Ishikawa (cell line): Measurements from ENCODE around the gene PSD.

Source experiments
- CEBPB ChIP-seq: IDR thresholded peaks from 2 replicates; pipeline ENCODE4 v1.6.1; 2012
- EGR1 ChIP-seq: IDR thresholded peaks from 2 replicates; pipeline ENCODE4 v1.6.1; 2012
- EP300 ChIP-seq: IDR thresholded peaks from 2 replicates; pipeline ENCODE4 v1.6.1; 2012; ENCODE audit warnings: borderline replicate concordance
- NFIC ChIP-seq: IDR thresholded peaks from 2 replicates; pipeline ENCODE4 v1.6.1; 2012
- RAD21 ChIP-seq: IDR thresholded peaks from 2 replicates; pipeline ENCODE4 v1.6.1; 2012; ENCODE audit warnings: low read depth
- REST ChIP-seq: IDR thresholded peaks from 2 replicates; pipeline ENCODE4 v1.6.1; 2012; ENCODE audit warnings: low read depth, mild to moderate bottlenecking
- TCF12 ChIP-seq: IDR thresholded peaks from 2 replicates; pipeline ENCODE4 v1.6.1; 2012; ENCODE audit warnings: low read depth
- USF1 ChIP-seq: IDR thresholded peaks from 2 replicates; pipeline ENCODE4 v1.6.1; 2012
- YY1 ChIP-seq: IDR thresholded peaks from 2 replicates; pipeline ENCODE4 v1.6.1; 2012; ENCODE audit warnings: low read depth
- ZBTB7A ChIP-seq: IDR thresholded peaks from 2 replicates; pipeline ENCODE4 v1.6.1; 2012; ENCODE audit warnings: low read depth

DNA sequence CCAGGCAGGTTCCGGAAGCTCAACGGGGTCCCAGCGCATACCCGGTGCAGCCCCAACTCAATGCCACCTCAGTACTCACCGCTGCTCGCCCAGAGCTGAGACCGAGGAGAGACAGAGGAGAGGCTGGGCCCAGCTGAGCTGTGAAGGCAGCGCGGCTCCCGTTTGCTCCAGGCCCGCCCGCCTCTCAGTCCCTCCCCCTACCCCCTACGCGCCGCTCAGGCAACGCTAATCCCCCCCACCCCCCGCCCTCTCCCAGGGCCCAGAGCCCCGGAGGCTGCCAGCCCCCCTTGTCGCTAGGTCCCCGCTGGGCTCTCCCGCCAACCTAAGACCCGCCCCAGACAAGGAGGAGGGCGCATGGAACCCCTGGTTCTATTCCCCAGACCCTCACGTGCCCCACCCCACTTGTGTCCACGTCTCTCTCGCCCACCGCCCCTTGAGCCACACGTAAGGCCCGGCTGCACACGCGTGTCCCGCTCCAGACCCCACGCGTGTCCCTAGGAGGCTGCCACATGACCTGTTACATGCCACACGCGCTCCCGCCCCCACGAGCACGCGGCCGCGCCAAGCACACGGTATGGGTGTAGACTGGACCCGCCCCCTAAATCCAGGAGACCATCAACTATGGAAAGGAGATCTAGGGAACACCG is at the start of gene PSD:
- TF ChIP-seq RAD21: no peak
- no peak for TF ChIP-seq ZBTB7A
- TF ChIP-seq TCF12: no peak
- 0 out of 2 replicates have a peak, but pooled peaks have one; percentile 6 for TF ChIP-seq EGR1
- no peak for TF ChIP-seq EP300
- TF ChIP-seq USF1: peak; percentile 19; the same call in 1 of the 2 replicates
- TF ChIP-seq CEBPB: no peak
- no peak for TF ChIP-seq REST
- TF ChIP-seq YY1: no peak
- TF ChIP-seq NFIC: no peak
